HepG2 (cell line): ENCODE data around the gene REP15. TPM values are rescaled to one million over a fixed set of nuclear protein-coding genes. Genes with fewer than 3 reads are reported as not detected.

Experiments
- ELF3 ChIP-seq: IDR thresholded peaks from 2 replicates; pipeline ENCODE4 v1.6.1; 2016; ENCODE audit warnings: missing genetic modification reagents, missing compliant biosample characterization
- polyA plus RNA-seq, 8 experiments: library from polyadenylated mRNA; depleted of rRNA in 3 of 8; stranded (reverse) in 7 of 8; unstranded in 1 of 8; fragments of >200 nt; fragmentation: Illumina TruSeq in 4 of 8; extraction: Trizol in 4 of 8; gene quantifications; 2 replicates each; pipeline versions ENCODE4 v1.2.1 to v1.2.3, GENCODE V29; 2011 to 2016; ENCODE audit warnings: low read depth in 4 of 8, missing spikeins in 1 of 8, mixed read lengths in 1 of 8; ENCODE audit not compliant: insufficient read depth in 1 of 8
- total RNA-seq, 5 experiments: library from RNA; depleted of rRNA; stranded (reverse); fragments of >200 nt; fragmentation: Illumina TruSeq; extraction: Trizol; gene quantifications; 2 replicates each; pipeline ENCODE4 v1.2.3, GENCODE V29; 2016; ENCODE audit warnings: low read depth in 1 of 5
- TF ChIP-seq, protein P1 (sequence below): sonication (generic); formaldehyde crosslinking; IDR thresholded peaks from 2 replicates; pipeline ENCODE4 v1.5.0; 2020; ENCODE audit warnings: mild to moderate bottlenecking, missing genetic modification reagents, borderline replicate concordance

REP15 gene
- total and polyA plus RNA-seq, 2 of the 13 experiments (the other 11 are each of a cell fraction or from before 2014, with no cell fraction given): 0.12 to 0.64 TPM

- TF ChIP-seq, protein P1, sequence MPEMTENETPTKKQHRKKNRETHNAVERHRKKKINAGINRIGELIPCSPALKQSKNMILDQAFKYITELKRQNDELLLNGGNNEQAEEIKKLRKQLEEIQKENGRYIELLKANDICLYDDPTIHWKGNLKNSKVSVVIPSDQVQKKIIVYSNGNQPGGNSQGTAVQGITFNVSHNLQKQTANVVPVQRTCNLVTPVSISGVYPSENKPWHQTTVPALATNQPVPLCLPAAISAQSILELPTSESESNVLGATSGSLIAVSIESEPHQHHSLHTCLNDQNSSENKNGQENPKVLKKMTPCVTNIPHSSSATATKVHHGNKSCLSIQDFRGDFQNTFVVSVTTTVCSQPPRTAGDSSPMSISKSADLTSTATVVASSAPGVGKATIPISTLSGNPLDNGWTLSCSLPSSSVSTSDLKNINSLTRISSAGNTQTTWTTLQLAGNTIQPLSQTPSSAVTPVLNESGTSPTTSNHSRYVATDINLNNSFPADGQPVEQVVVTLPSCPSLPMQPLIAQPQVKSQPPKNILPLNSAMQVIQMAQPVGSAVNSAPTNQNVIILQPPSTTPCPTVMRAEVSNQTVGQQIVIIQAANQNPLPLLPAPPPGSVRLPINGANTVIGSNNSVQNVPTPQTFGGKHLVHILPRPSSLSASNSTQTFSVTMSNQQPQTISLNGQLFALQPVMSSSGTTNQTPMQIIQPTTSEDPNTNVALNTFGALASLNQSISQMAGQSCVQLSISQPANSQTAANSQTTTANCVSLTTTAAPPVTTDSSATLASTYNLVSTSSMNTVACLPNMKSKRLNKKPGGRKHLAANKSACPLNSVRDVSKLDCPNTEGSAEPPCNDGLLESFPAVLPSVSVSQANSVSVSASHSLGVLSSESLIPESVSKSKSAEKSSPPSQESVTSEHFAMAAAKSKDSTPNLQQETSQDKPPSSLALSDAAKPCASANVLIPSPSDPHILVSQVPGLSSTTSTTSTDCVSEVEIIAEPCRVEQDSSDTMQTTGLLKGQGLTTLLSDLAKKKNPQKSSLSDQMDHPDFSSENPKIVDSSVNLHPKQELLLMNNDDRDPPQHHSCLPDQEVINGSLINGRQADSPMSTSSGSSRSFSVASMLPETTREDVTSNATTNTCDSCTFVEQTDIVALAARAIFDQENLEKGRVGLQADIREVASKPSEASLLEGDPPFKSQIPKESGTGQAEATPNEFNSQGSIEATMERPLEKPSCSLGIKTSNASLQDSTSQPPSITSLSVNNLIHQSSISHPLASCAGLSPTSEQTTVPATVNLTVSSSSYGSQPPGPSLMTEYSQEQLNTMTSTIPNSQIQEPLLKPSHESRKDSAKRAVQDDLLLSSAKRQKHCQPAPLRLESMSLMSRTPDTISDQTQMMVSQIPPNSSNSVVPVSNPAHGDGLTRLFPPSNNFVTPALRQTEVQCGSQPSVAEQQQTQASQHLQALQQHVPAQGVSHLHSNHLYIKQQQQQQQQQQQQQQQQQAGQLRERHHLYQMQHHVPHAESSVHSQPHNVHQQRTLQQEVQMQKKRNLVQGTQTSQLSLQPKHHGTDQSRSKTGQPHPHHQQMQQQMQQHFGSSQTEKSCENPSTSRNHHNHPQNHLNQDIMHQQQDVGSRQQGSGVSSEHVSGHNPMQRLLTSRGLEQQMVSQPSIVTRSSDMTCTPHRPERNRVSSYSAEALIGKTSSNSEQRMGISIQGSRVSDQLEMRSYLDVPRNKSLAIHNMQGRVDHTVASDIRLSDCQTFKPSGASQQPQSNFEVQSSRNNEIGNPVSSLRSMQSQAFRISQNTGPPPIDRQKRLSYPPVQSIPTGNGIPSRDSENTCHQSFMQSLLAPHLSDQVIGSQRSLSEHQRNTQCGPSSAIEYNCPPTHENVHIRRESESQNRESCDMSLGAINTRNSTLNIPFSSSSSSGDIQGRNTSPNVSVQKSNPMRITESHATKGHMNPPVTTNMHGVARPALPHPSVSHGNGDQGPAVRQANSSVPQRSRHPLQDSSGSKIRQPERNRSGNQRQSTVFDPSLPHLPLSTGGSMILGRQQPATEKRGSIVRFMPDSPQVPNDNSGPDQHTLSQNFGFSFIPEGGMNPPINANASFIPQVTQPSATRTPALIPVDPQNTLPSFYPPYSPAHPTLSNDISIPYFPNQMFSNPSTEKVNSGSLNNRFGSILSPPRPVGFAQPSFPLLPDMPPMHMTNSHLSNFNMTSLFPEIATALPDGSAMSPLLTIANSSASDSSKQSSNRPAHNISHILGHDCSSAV (CRISPR knock-in tag): no peak
- peak; percentile 59; the same call in 1 of the 2 replicates for TF ChIP-seq ELF3 (CRISPR knock-in tag)
Observed at GRCh38 chr12:27703720-27704452, 7.6 kb downstream of the REP15 start (continued).
